T follicular helper cell (primary cell): ENCODE data around the gene ZP1.

Experiments used
- DNase-seq: peaks from one replicate; pipeline ENCODE4 v3.0.0-alpha.2; 2020; ENCODE audit warnings: low read depth

ZP1 gene

GRCh38 chr11:60844045-60844869, 23.1 kb upstream of the ZP1 start:
- DNase-seq = no peak

GRCh38 chr11:60844870-60845221, 22.5 kb upstream of the ZP1 start:
- DNase-seq = no peak

- no peak for DNase-seq
Observed at GRCh38 chr11:60845338-60845737, 22.0 kb upstream of the ZP1 start.

GRCh38 chr11:60847281-60847680, 20.1 kb upstream of the ZP1 start:
- DNase-seq = no peak

GRCh38 chr11:60847896-60848295, 19.4 kb upstream of the ZP1 start:
- no peak for DNase-seq

GRCh38 chr11:60848714-60849151, 18.6 kb upstream of the ZP1 start:
- no peak for DNase-seq

GRCh38 chr11:60849641-60850520, 17.5 kb upstream of the ZP1 start:
- DNase-seq = no peak

- no peak for DNase-seq
Observed at GRCh38 chr11:60851327-60852104, 15.8 kb upstream of the ZP1 start.

- DNase-seq = no peak
Observed at GRCh38 chr11:60852117-60852981, 15.0 kb upstream of the ZP1 start.

GRCh38 chr11:60852982-60853950, 14.1 kb upstream of the ZP1 start:
- no peak for DNase-seq

GRCh38 chr11:60854140-60854846, 13.0 kb upstream of the ZP1 start:
- DNase-seq = no peak

- no peak for DNase-seq
Observed at GRCh38 chr11:60854847-60855725, 12.3 kb upstream of the ZP1 start.

GRCh38 chr11:60855726-60856633, 11.4 kb upstream of the ZP1 start, which contains the start of gene PTGDR2:
Gene PTGDR2 (minus strand): TSS chr11:60855950. CDS start chr11:60853722, 2,228 bp downstream.
- no peak for DNase-seq

- DNase-seq = no peak
Observed at GRCh38 chr11:60857378-60858232, 9.7 kb upstream of the ZP1 start.

- DNase-seq = no peak
Observed at GRCh38 chr11:60858236-60858635, 9.1 kb upstream of the ZP1 start.
